Loucy (cell line): Measurements from ENCODE around the gene KBTBD4.

Experiments
- H2AFZ ChIP-seq: fragments of 200-600 bp; sonication (generic); 2 replicates; pipeline ENCODE4 v1.6.0; 2016; ENCODE audit warnings: antibody characterized with exemption, mild to moderate bottlenecking, low read length, moderate library complexity
- H3F3A ChIP-seq: fragments of 200-600 bp; 2 replicates; pipeline ENCODE4 v1.6.0; 2016; ENCODE audit warnings: antibody characterized with exemption, low read depth, mild to moderate bottlenecking
- H3K27me3 ChIP-seq: fragments of 200-600 bp; sonication (generic); 2 replicates; pipeline ENCODE4 v1.6.1; 2014; ENCODE audit warnings: low read length, mild to moderate bottlenecking; ENCODE audit not compliant: insufficient read depth, poor library complexity, severe bottlenecking
- H3K36me3 ChIP-seq: fragments of 200-600 bp; sonication (generic); 2 replicates; pipeline ENCODE4 v1.6.1; 2016; ENCODE audit warnings: low read length; ENCODE audit not compliant: insufficient read depth
- H3K4me1 ChIP-seq: fragments of 200-600 bp; sonication (generic); 2 replicates; pipeline ENCODE4 v1.5.1; 2014; ENCODE audit warnings: low read length, mild to moderate bottlenecking; ENCODE audit not compliant: insufficient read depth, poor library complexity, severe bottlenecking
- H3K4me2 ChIP-seq: fragments of 200-600 bp; sonication (generic); 2 replicates; pipeline ENCODE4 v1.6.0; 2014; ENCODE audit warnings: antibody characterized with exemption, low read length, low read depth, mild to moderate bottlenecking; ENCODE audit not compliant: poor library complexity, severe bottlenecking
- H3K4me3 ChIP-seq: fragments of 200-600 bp; sonication (generic); 2 replicates; pipeline ENCODE4 v1.5.1; 2014; ENCODE audit warnings: low read length, mild to moderate bottlenecking, mixed read lengths; ENCODE audit not compliant: poor library complexity, severe bottlenecking
- H3K79me2 ChIP-seq: fragments of 200-600 bp; sonication (generic); 2 replicates; pipeline ENCODE4 v1.6.1; 2014; ENCODE audit warnings: low read length; ENCODE audit not compliant: insufficient read depth
- H3K9ac ChIP-seq: fragments of 200-600 bp; sonication (generic); 2 replicates; pipeline ENCODE4 v1.6.0; 2014; ENCODE audit warnings: mild to moderate bottlenecking, low read depth, low read length, moderate library complexity; ENCODE audit not compliant: poor library complexity, severe bottlenecking
- H3K9me2 ChIP-seq: fragments of 200-600 bp; sonication (generic); replicated peaks from 2 replicates; pipeline ENCODE4 v1.6.1; 2016; ENCODE audit warnings: low read depth, low read length, mixed read lengths
- H3K9me3 ChIP-seq: fragments of 200-600 bp; sonication (generic); 2 replicates; pipeline ENCODE4 v1.6.1; 2014; ENCODE audit warnings: mild to moderate bottlenecking, antibody characterized with exemption, low read length, low read depth; ENCODE audit not compliant: insufficient read depth
- H4K20me1 ChIP-seq: fragments of 200-600 bp; sonication (generic); 2 replicates; pipeline ENCODE4 v1.6.0; 2014; ENCODE audit warnings: antibody characterized with exemption, low read length, mild to moderate bottlenecking; ENCODE audit not compliant: insufficient read depth, poor library complexity, severe bottlenecking
- CTCF ChIP-seq: fragments of 200-600 bp; sonication (generic); conservative IDR thresholded peaks from 2 replicates; pipeline ENCODE4 v1.5.1; 2014; ENCODE audit warnings: mild to moderate bottlenecking, antibody characterized with exemption, low read length
- EZH2phosphoT487 ChIP-seq: fragments of 200-600 bp; IDR thresholded peaks from 2 replicates; pipeline ENCODE4 v1.6.1; 2018; ENCODE audit warnings: antibody characterized with exemption, mild to moderate bottlenecking, moderate library complexity, borderline replicate concordance

The KBTBD4 gene

DNA sequence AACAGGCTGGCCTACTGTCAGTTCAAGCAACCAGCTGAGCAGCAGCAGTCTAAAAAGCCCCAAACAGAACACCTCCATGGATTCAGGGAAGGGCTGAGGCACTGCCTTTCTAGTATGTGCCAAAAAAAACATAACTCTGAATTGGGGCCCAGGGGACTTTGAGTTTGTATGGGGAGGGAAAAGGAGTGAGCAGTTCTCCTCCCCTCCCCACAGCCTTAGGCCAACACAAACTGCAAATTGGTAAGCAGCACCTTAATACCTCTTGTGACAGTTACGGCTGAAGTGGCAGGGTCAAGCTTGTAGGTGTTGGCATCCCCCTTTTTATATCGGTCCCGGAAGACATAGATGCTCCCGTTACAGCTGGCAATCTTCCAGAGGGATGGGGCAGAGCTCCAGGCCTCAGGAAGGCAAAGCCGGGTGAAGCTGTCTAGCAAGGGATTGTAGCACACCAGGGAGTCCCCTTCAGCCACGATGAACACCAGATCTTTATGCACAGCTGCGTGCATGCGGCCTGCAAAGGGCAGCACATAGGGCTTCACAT lies 6.0 kb downstream of the KBTBD4 start:
- Histone ChIP-seq H3K36me3 (peaks cover 34% of the 10 kb centered on the region; the same call in 1 of the 2 replicates), H4K20me1 (peaks cover 18% of the 10 kb centered on the region), H3K4me1 (peaks cover 24% of the 10 kb centered on the region), H2AFZ (no peak overlapping the region), H3K4me2 (peak overlapping the region; percentile 1), H3K9me2 (no peaks in the 10 kb centered on the region), H3F3A (no peaks in the 10 kb centered on the region), H3K79me2 (peaks cover 79% of the 10 kb centered on the region), H3K27me3 (no peaks in the 10 kb centered on the region), H3K9me3 (no peaks in the 10 kb centered on the region), H3K4me3 (no peak overlapping the region), H3K9ac (no peak overlapping the region)
- TF ChIP-seq EZH2phosphoT487 (no peak), CTCF (no peak)

GRCh38 chr11:47571895-47572294 lies 6.9 kb downstream of the KBTBD4 start:
- Histone ChIP-seq H3K27me3 (no peaks in the 10 kb centered on the region), H3K4me2 (peak overlapping the region; percentile 1), H3K36me3 (peaks cover 34% of the 10 kb centered on the region; the same call in 1 of the 2 replicates), H3K9ac (no peak overlapping the region), H3K4me1 (peaks cover 17% of the 10 kb centered on the region), H3K9me3 (no peaks in the 10 kb centered on the region), H3K4me3 (no peak overlapping the region), H3K9me2 (no peaks in the 10 kb centered on the region), H2AFZ (no peak overlapping the region), H4K20me1 (peaks cover 11% of the 10 kb centered on the region), H3K79me2 (peaks cover 78% of the 10 kb centered on the region), H3F3A (no peaks in the 10 kb centered on the region)
- TF ChIP-seq CTCF: no peak
- no peak for TF ChIP-seq EZH2phosphoT487

DNA sequence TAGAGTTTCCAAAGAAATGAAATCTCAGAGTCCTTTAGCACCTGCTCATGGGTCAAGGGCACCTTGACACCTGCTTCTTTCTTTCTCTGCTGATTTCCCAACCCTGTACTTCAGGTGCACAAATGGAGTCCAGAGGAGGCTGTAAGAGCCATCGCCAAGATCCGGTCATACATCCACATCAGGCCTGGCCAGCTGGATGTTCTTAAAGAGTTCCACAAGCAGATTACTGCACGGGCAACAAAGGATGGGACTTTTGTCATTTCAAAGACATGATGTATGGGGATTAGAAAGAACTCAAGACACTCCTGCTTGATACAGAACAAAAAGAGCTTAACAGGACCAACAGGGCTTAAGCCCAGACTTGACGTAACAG lies 7.4 kb downstream of the KBTBD4 start:
- H3K4me3 ChIP-seq: no peak overlapping the region
- H3K4me2 ChIP-seq: peak overlapping the region; percentile 47
- no peaks in the 10 kb centered on the region for H3F3A ChIP-seq
- TF ChIP-seq EZH2phosphoT487 (no peak), CTCF (no peak)
- H3K36me3 ChIP-seq: peaks cover 34% of the 10 kb centered on the region; the same call in 1 of the 2 replicates
- no peaks in the 10 kb centered on the region for H3K27me3 ChIP-seq
- peaks cover 11% of the 10 kb centered on the region for H4K20me1 ChIP-seq
- H3K9ac ChIP-seq: no peak overlapping the region
- no peak overlapping the region for H2AFZ ChIP-seq
- no peaks in the 10 kb centered on the region for H3K9me2 ChIP-seq
- H3K9me3 ChIP-seq: no peaks in the 10 kb centered on the region
- peaks cover 22% of the 10 kb centered on the region for H3K4me1 ChIP-seq
- peaks cover 78% of the 10 kb centered on the region for H3K79me2 ChIP-seq
